Measurements from ENCODE around the gene SSBP1. TPM values are rescaled to one million over a fixed set of nuclear protein-coding genes. Genes with fewer than 3 reads are reported as not detected.
"Not testable (repeated sequence)": the region's sequence is repeated elsewhere in the genome, so short reads cannot be mapped to it uniquely, and the experiment has no call there.

The SSBP1 gene, protein sequence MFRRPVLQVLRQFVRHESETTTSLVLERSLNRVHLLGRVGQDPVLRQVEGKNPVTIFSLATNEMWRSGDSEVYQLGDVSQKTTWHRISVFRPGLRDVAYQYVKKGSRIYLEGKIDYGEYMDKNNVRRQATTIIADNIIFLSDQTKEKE
- total RNA-seq (2014; rRNA removed; shearing (Covaris generic)) = 516 and 551 TPM in 2 replicates

DNA sequence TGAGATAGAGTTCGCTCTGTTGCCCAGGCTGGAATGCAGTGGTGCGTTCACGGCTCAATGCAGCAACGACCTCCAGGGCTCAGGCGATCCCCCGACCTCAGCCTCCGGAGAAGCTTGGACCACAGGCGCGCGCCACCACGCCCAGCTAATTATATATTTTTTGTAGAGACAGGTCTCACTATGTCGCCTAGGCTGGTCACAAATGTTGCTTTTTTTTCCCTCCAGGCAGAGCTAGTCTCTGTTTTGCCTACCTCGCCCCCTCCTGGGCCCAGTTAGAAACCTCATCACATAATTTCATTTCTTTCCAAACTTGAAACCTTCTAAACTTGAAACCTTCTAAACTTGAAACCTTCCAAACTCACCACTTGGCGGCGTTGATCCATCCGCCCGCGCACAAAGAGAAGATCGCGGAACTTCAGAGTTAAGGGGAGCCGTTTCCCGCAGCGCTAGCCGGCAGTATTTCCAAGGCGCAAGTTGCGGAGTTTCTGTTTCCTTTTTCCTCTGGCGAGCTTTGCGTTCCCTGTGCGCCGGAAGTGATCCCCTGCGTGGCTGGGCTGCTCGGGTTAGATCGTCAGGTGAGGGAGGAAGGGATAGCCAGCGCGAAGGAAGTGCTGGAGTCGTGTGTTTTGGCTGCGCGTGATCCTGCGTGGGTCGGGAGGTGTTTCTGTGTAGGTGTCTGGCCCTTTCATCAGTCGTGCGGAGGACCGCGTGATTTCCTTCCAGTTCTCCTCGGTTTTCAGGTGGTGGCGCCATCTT, at the start of gene SSBP1:
SSBP1 (plus strand) TSS at position 523 of the 756 bp plus-strand sequence. CDS start 809 bp downstream, outside the sequence.
- peak; percentile 96 for DNase-seq (ENCODE audit: low spot score)

DNA sequence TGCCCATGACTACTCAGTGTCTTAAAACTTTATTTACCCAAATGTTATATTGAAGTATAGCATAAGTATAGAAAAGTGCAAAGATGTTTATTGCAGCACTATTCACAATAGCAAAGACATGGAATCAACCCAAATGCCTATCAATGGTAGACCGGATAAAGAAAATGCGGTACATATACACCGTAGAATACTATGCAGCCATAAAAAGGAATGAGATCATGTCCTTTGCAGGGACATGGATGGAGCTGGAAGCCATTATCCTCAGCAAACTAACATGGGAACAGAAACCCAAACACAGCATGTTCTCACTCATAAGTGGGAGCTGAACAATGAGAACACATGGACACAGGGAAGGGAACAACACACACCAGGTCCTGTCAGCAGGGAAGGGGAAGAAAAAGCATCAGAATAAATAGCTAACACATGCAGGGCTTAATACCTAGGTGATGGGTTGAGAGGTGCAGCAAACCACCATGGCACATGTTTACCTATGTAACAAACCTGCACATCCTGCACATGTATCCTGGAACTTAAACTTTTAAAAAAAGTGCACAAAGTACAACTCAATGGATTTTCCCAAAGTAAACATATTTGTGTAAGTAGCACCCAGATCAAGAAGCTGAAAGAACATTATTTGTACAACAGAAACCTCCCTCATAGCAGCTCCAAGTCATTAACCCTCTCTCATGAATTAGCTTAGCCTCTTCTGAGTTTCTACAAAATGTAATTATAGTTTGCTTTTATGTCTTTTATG, 48.9 kb upstream of the SSBP1 start:
- not testable (repeated sequence) for DNase-seq (ENCODE audit: low spot score)

DNA sequence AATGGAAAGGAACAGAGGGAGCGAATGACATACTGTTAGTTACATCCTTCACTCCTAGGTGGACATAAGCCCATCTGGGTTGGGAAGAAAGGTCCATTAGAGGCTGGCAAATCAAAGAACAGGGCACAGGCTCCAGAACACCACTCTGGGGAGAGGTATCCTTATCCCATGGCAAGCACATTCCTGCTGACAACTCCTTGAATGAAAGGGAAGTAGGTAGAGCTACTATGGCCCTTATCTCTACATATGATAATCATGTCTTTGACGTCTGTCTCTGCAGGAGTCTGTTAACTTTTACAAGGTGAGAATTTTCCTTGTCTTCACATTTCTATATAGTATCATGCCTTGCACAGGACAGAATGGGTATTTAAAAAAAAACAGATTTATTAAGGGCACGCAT, 46.6 kb upstream of the SSBP1 start:
- DNase-seq (ENCODE audit: low spot score) = no peak

DNA sequence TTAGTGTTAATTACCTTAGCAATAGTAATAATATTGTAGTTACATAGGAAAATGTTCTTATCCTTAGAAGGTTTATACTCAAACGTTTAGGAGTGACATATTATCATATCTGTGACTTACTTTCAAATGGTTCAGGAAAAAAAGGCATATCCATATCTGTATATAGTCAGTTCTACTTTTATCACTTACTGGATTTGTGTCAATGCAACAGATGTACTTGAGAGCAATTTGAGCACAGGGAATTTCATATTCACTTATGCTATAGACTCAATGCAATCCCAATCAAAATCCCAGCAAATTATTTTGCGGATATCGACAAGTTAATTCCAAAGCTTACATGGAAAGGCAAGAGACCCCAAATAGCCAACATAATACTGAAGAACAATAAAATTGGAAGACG, 46.2 kb upstream of the SSBP1 start:
- DNase-seq (ENCODE audit: low spot score) = no peak

DNA sequence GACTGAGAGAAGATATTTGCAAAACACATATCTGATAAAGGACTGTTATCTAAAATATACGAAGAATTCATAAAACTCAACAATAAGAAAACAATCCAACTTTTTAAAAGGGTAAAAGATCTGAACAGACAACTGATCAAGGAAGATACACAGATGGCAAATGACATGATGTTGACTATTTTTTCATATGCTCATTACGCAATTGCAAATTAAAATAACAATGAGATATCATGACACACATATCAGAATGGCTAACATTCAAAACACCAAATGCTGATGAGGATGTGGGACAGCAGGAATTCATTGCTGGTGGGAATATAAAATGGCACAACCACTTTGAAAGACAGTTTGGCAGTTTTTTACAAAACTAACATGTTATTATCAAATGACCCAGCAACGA, 45.1 kb upstream of the SSBP1 start:
- DNase-seq (ENCODE audit: low spot score) = no peak

DNA sequence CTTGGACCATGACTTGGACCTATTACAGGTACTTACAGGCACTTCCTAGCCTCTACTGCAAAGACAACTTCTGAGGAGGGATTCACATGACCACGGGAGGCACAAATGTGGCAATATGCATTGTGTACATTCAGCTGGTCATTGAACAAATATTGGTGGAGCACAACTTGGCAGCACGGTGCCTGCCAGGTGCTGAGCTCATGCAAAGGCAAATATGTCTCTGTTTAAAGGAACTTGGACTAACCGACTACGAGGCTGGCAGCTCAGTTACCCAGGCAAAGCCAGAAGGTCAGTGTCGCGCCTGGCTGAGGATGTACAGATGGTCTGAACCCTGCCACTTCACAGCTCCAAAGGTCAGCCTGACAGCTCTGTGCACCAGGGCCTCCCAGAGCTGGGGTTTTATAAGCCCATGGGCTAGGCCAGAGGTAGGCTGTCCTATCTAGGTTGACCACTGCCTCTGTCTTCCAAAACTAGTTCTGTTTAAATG, 42.3 kb upstream of the SSBP1 start:
- DNase-seq (ENCODE audit: low spot score) = no peak

DNA sequence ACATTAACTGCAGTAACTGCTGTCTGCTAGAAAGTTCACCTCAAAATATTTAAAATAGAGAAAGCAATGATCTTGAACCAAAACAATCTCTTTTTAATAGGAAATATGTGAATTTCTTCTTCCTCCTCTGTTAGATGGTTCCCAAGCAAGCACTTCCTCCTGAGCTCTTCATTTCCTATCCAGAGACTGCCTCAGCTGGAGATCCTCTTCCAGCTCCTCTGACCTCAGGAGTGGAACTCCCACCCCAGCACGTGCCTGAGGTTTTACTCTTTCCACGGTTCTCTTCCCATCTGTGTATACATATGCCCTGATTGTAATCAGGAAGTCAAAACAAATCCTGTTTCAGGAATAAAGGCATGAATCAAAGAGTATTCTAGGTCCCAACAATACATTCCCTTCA, 41.8 kb upstream of the SSBP1 start:
- DNase-seq (ENCODE audit: low spot score) = no peak

DNA sequence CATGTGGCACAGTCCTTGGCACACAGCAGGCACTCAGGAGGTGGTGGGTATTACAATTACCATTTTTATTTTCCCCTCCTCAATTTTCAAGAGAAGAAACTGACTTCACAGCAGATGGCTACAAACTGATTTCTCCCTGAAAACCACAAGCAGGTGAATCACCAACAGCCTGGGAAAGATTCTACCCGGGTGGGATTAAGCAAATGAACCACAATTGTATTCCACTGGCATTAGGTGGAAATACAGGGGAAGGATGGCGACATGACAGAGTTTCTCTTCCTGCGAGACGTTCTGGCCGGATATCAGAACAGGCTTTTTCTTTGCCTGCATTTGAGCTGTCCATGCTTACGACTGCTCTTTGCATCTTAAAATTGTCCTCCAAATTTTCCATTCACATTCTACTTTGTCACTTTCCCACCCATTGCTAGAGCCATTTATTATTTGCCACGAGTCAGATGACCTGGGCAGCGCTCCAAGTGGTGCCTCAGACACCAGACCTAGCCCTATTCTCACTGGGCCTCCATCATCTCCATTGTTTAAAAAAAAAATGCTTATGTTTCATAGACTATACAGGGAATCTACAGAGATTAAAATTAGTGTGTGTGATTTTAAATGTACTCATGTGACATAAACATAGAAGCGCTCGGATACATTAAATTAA, 40.8 kb upstream of the SSBP1 start:
- peak; percentile 53 for DNase-seq (ENCODE audit: low spot score)

DNA sequence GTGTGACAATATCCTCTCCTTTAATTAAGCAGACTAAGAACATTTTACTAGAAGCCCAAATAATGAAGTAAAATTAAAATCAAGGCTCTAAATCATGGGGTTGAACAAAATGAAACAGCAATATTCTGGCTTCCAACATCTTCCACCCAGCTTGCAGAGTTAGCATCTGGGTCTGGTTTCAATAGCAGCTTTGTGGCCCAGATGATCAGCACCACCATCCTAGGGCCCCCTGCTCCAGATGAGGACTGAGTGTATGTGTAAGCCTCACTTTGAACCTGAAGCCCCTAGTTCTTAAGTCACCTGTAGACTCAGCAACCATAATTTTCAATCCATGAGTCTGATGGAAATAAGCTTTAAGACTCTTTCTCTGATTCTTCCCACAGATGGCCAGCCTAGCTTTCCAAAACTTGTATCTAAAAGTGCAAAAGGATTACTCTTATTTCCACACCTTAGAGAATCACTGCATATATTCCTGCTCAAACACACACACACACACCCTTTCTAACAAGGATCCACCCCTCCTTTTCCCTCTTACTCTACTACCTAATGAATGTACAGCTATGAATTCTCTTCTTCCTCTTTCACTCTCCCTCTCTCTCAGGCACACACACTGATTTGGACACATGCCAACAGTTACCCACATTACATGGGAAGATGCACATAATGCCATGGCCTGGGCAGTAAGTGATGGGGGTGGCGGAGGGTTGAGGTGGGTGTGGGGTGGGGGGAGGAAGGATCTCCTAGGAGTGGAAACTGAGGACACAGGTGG, 39.7 kb upstream of the SSBP1 start:
- DNase-seq (ENCODE audit: low spot score) = no peak

DNA sequence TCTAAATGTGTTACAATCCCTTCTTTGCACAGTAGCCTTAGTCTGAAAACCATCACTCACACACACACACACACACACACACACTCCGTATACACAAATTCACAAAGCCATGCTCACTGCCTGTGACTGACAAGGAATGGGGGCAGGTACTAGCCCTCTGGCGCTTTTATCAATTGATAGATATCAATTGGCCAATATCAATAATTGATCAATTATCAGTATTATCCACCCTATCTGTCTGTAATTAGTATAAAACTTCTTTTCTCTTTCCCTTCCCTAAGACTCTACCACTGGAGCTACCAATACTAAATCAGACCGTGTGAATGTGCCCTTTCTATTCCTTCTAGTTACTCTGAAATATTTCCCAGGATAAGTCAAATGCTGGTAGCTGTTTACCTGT, 38.3 kb upstream of the SSBP1 start:
- no peak for DNase-seq (ENCODE audit: low spot score)

DNA sequence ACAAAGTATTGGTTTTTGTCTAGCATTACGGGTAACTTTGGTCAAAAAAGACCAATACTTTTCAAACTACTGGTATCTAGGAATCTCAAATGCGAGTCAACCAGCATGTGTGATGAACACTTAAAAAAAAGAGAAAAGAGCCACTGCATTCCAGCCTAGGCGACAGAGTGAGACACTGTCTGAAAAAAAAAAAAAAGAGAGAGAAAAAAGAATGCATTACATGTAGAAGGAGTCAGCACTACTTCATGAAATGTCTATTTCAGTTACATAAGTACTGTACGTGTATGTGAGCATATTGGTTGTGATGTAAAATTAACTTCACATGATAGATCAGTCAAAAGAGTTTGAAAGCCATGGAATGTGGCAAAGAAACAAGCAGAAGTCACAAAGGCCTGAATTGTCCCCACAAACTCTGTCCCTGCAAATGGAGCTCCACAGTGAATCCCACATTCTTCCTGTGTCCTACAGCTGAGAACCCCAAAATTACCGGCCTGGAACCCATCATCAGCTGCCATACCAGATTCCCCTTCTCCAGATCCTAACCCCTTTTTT, 37.8 kb upstream of the SSBP1 start:
- no peak for DNase-seq (ENCODE audit: low spot score)

DNA sequence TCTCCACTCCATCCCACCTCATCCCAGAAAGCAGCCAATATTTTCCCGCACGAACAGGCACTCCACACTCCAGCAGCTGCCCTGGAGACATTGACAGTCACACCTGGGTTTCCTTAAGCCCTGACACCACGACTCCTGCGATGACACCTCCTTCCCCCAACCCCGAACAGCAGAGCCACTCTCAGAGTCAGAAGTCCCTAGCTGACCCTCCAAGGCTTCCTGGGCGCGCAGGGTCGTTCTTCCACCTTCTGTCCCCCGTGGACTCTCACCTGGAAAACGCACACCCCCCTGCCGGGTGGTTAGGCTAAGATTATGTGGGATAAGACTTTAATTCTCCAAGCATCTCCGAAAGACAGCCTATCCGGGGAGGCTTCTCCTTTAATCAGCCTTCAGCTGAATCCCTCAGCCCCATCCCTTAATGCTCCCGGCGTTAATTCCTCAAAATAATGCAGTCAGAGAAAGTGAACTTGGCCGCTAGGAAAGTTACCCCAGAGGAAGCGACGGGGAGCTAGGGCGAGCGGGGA, 37.2 kb upstream of the SSBP1 start:
- DNase-seq (ENCODE audit: low spot score) = no peak

DNA sequence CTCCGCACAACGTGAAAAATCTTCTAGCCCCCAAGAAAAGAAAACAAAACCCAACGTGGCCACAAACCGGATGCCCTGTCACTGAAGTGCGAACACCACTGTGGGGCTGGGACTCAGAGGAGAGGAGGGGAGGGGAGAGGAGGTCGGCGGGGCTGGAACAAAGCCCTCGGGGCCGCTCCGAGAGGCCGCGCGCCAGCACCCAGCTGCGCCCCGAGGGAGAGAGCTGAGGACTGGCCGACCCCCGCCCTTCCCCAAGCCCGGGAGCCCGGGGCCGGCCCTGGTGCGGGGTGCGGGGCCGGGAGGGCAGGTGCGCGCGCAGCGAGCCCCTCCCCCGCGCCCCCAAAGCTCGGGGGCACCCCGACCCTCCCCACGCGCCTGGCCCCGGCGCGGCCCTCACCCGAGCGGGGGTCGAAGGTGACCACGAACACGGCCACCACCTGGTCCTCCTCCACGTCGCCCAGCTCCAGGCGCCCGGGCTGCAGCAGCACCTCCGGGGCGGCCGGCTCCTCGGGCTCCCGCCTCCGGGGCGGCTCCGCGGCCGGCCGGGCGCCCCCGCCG, 36.6 kb upstream of the SSBP1 start:
- peak; percentile 24 for DNase-seq (ENCODE audit: low spot score)

DNA sequence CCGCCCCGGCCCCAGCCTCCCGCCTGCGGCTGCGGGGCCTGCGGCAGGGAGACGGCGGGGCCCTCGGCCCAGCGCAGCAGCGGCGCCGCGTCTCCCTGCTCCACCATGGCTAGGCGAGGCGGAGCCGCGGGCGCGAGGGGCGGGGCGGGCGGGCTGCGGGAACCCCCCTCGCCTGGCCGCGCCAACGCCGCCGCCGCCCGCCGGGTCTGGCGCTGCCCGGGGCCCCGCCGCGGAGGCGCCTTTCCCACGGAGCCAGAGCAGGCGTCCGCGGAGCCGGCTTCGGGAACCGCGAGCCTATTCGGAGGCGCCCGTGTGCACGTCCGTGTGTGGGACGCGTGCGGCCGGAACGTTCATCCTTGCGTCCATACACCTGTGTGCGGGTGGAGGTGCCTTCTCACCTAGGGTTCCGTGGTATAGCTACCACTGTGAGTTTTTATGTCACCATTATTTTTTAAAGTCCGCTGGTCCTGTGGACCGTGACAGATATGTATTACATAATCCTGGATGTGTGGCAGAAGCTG, 36.1 kb upstream of the SSBP1 start, which contains the start of gene DENND11:
DENND11 (minus strand) TSS at position 120 of the 521 bp plus-strand sequence; CDS start at position 107, 13 bp downstream.
- no peak for DNase-seq (ENCODE audit: low spot score)

DNA sequence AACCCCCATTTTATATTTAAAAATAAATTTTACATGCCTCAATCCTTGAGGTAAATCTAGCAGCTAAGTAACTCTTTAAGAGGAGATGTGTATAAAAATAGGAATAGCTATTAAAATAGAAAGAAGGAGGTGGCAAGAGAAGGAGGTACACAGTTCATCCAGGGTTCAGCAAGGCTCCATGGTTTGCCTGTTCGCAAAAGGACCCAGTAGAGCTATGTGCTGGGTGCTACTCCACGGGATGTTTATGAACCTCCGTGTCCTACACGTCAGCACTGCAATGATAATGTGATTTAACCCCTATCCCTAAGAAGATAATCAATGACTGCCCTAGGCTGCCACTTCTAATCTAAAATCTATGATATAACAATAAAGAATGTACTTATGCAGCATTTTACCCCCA, 35.3 kb upstream of the SSBP1 start:
- DNase-seq (ENCODE audit: low spot score) = no peak

DNA sequence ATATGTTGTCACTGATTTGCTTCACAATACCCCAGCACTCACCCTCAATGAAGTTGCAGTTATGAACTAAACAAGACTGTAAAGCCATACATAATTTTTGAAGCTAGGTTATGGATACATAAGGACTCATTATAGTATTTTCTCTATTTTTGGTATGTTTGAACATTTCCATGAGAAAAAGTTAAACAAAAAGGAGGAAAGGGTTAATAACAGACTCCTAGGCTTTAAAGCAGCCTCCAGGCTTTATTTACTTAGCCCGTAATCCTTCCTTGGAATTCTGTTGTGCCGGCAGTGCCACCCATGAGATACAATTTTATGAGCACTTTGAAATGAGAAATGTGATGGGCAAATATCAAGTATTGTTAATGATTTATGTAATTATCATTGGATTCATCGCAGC, 34.0 kb upstream of the SSBP1 start:
- DNase-seq (ENCODE audit: low spot score) = no peak

DNA sequence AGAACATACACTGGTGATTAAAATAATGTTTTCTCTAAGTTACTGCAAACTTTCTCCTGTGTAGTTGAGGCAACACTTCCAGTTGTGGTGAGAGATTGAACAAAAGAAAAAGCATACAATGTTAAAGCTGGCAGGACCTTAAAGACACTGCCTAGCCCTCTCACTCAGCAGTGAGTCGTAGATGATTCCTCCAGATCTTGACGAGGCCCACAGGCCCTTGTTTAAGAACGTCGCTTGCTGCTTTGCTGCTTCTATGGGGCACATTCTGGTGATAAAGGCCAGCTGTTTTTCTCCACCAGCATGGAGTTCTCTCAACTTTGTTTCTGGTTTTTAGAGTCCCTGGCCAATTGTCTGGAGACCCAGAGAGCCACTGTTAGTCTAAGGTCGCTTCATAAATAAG, 33.4 kb upstream of the SSBP1 start:
- DNase-seq (ENCODE audit: low spot score) = no peak

DNA sequence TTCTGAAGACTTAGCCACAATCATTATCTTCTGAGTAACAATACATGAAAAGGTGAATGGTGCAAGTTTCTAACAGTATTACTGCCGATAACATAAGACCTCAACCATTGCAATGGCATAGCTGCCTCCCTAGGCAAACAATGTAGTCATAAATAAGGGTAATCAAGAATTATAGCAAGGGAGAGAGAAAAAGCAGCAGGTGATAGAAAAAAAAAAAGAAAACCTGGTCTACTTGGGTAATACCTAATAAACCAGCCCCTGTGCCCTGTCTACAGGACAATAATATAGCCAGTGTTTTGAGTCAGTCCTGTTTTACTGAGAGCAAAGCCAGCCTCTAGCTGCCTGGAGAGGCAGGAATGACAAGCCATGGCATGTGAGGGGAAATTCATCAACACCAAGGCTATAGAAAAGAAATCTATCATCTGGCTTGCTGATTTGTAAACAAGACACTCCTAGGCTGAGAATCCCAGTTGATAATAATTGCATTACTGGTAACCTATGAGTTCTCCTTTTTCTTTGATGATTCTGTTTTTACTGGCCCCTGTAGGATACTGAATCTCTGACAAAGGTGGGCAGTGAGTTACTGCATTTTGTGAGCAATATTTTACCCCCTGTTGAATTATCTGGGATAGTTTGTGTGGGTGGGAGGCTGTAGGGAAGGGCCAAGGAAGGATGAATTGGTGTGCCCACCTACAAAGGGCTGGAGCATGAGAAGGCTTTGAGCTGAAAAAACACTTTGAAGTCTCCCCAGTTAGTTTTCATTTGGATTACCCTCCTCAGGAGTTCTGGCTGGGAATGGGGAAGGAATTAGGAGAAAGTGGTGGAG, 31.7 kb upstream of the SSBP1 start:
- no peak for DNase-seq (ENCODE audit: low spot score)

DNA sequence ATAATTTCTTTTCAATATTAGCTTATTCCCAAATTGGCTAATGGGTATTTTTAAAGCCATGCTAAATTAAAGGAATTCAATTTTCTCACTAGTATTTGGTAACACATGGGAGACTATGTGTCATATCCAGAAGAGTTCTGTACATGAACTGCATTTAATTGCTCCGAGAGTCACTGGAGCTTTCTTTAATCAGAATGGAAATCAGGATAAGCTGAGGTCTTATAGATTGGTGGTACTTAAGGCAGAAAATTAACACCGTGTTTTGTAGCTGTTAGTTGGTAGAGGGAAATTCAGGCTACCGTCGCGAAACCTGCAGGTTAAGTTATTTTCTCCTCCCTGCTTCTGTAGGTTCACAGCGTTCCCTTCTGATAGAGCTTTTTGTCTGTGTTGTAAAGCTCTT, 29.8 kb upstream of the SSBP1 start, which contains the start of gene WEE2:
WEE2 (plus strand) TSS at position 3 of the 400 bp plus-strand sequence. CDS start 406 bp downstream, outside the sequence.
- no peak for DNase-seq (ENCODE audit: low spot score)
